ENCODE measurements around the gene SCN7A.
A peak's percentile ranks its signal among the peaks of the same experiment; 100 is the strongest.

The SCN7A gene

GRCh38 chr2:166494140-166494624 is at the start of gene SCN7A:
Gene SCN7A, minus strand, starts transcription at chr2:166494249. Its CDS starts 16,553 bp downstream, at chr2:166477696.
- no peak for FAIRE-seq
- DNase-seq (ENCODE audit: extremely low spot score, insufficient read length, low read depth): no peak

DNA sequence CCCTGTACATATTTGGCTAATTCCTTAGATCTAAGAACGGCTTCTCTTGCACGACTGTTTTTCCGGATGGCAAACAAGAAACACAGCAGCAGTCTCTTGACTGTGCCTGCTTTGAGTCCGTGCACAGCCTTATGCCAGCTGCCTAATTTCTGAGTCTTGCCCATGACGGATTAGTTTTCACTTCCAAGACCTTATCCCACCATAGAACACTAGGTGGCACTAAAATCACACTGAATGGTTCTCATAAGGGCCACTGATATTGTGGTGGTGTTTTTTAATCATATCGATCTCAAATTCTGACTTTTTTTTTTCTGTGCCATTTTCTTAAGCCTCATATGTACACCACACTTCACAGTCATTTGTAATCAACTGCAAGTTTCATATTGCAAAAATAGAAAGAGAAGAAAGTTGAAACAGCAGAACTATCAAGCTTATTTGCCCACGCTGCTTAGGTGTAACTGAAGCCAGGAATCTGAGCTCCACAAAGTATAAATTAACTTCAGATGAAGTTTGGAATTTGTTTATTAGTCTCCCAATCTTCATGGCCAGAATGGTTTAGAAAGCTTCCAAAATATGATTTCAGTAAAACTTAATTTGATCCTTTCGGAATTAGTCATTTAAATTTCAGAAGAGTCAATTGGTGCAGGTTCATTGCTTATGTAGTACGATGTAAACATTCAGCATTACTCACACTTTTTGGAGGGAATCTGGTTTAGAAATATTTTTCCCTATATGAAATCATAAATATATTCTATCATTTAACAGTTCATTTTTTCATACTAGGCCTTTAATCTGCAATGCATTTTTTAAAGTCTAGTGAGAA is 45.5 kb upstream of the SCN7A start:
- no peak for DNase-seq (ENCODE audit: extremely low spot score, insufficient read length, low read depth)
- peak; percentile 82 for FAIRE-seq

DNA sequence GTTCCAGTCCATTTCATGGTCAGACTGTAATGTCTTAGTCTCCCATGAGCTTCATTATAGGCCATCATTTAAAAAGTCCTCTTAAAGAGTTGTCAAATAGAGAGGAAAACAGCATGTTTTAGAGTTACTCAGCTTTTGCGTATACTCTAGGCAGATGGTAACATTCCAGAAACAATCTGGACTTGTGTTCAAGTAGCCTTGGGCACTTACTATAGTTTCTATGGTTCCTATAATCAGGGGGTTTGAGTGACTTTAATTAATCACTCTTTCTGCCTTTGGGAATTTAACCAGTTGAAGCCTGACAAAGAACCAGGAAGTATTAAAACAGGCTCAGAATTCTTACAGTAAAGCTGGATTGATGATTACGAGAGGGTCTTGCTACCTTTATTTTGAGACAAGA is 42.1 kb upstream of the SCN7A start:
- no peak for DNase-seq (ENCODE audit: extremely low spot score, insufficient read length, low read depth)
- no peak for FAIRE-seq

DNA sequence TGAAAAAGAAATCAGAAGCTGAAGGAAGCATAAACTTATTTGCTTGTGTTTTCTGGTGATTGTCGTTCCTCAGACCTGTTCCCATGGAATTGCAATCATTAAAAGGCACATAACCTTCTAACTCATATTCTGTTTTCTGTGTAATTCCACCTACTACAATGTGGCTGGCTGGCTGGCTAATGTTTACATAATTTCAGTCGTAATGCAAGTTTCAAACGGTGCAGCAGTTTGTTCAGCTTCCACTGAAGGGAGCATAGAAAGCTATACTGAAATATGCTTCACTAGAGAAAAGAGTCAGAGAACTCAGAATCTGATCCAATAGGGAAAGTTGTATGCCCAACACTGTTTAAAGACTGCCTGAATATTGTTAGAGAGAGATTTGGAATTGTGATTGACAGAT is 27.1 kb upstream of the SCN7A start:
- no peak for DNase-seq (ENCODE audit: extremely low spot score, insufficient read length, low read depth)
- FAIRE-seq: no peak

GRCh38 chr2:166520604-166521003 is 26.6 kb upstream of the SCN7A start:
- DNase-seq (ENCODE audit: extremely low spot score, insufficient read length, low read depth): no peak
- no peak for FAIRE-seq

DNA sequence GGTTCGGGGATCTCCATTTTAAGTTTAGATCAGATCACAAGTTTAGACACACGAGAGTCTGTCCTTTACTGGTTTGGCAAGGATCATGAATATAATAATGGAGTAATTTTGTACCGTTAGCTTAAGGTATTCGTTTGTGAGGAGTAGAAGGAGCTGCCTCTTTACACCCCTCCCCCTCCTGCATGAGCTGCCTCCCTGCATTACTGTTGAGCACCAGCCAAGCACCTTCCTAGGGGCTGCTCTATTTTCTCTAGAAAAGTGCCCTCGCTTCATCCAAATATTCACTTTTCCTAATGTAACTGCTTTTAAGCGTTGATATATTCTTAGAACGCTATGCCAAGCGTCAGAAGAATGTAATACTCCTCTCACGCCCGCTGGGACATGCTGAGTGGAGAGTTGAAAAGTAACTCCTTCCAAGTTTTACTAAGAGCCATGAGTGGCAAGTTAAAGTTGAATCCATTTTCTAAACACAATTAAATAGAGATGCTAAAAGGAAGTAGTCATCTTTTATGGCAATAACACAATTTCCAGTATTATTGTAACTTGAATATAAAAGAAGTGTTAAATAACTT is 25.4 kb upstream of the SCN7A start:
- FAIRE-seq (no peak), DNase-seq (ENCODE audit: extremely low spot score, insufficient read length, low read depth) (no peak)

DNA sequence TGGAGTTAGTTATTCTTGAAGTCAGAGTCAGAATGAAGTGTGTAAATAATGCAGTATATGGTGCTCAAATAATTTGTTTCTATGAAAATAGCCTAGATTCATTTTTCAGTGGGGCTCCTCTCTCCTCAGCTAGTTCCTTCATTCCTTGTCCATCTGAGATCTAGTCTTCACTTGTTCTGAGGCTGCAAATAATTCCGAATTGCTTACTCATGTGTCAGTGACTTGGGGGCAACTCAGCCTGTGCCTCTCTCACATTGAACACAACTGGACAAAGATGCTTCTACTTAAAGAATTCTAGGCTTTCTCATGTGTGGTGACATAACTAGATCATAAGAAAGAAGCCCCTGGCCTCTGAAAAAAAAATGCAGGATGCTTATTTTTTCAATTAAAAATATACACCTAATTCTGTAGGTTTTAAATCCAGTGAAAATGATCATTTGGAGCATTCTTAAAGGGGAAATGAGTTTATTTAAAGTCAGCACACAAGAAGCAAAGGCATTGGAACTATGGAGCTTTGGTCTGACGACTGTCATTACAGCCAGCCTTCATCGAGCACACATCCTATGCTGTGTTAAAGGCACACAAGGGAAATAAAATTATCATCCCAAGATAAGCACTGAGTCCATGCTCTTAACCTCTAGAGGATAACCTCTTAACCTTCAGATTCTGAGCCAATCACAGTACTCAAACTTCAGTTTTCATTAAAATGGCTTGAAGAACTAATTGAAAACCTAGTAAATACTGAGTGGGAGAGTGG is 24.8 kb upstream of the SCN7A start:
- FAIRE-seq: no peak
- DNase-seq (ENCODE audit: extremely low spot score, insufficient read length, low read depth): no peak

DNA sequence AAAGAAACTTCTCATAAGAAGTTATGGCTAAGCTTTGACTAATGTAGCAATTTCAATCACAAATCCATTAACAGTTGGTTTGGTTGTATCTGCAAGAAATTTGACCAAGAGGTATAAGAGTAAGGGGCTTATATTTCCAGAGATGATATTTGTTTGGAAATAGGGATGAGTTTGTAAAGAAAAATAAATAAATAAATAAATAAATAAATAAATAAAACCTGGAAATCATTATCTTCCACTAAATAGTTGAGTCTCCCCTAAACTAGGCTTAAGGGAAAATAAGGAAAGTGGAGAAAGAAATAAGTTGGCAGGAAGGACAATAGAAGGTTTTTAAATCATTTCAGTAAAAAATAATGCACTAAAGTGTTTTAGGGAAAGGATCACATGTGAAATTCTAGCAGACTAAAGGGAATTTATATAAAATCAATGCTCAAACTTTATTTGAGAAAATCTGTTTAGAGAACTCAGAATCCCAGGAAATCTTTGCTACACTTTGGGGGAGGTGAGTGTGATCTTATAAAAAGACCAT is 23.5 kb upstream of the SCN7A start:
- DNase-seq (ENCODE audit: extremely low spot score, insufficient read length, low read depth) (no peak), FAIRE-seq (no peak)

GRCh38 chr2:166516712-166517303 is 22.8 kb upstream of the SCN7A start:
- FAIRE-seq (no peak), DNase-seq (ENCODE audit: extremely low spot score, insufficient read length, low read depth) (no peak)

- FAIRE-seq (no peak), DNase-seq (ENCODE audit: extremely low spot score, insufficient read length, low read depth) (no peak)
These were observed 19.9 kb upstream of the SCN7A start for GRCh38 chr2:166513952-166514351.

- FAIRE-seq: no peak
- no peak for DNase-seq (ENCODE audit: extremely low spot score, insufficient read length, low read depth)
These were observed 5.2 kb upstream of the SCN7A start for GRCh38 chr2:166499281-166499680.

DNA sequence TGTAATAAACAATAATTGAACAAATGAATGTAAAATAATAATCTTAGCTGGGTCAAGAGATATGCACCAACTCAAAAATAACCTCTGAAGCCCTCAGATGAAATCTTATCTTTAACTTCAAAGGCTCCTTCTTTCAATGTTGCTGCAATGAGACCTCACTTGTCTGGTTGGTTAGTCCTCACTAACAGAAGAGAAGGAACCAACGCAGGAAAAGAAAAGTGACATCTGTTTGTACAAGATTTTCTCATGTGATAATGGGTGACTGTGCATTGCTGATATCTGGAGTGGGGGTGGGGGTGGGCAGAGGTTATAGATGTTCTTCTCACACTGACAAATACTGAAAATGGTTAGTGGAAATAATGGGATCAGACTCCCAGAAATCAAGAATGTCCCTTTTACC is 2.6 kb downstream of the SCN7A start:
- FAIRE-seq (no peak), DNase-seq (ENCODE audit: extremely low spot score, insufficient read length, low read depth) (no peak)

DNA sequence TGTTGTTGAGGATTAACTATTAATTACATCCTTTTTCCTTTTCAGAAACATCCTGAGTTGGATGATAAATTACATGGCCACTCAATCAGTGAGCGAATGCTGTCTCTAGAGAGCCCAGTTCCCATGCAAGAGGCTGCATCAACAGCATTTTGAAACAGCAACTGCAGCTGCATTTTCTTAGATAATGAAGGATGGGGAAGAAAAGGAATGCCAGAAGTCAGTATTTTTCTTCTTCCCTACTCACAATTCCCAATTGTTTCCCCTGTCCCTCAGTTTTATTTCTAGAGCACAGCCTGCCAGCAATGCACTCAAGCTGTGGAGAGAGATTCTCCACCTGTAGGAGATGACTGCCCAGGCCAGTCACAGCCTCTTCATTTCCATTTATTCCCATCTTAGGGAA is 6.9 kb downstream of the SCN7A start:
- no peak for FAIRE-seq
- no peak for DNase-seq (ENCODE audit: extremely low spot score, insufficient read length, low read depth)

- DNase-seq (ENCODE audit: extremely low spot score, insufficient read length, low read depth) (no peak), FAIRE-seq (no peak)
These were observed 8.4 kb downstream of the SCN7A start for GRCh38 chr2:166485558-166486178.

DNA sequence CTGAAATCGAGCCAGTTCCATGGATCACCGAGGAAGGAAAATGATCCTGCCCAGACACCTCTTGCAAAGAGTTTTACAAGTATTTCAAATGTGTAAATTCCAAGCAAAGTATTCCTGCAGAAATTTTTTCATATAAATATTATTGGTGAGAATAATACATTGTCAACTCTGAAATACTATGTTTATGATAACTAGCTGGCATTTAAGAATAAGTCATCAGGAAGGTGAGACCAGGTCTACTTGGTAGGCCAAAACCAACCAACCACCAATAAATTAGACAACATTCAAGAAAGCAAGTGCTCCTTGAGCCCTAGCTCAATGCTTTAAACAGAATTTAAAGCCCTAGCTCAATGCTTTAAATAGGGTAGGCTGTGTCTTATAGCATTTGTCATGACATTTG is 21.7 kb downstream of the SCN7A start:
- DNase-seq (ENCODE audit: extremely low spot score, insufficient read length, low read depth): no peak
- no peak for FAIRE-seq

- DNase-seq (ENCODE audit: extremely low spot score, insufficient read length, low read depth) (no peak), FAIRE-seq (no peak)
These were observed 25.7 kb downstream of the SCN7A start for GRCh38 chr2:166468124-166469024.

- FAIRE-seq (no peak), DNase-seq (ENCODE audit: extremely low spot score, insufficient read length, low read depth) (no peak)
These were observed 29.9 kb downstream of the SCN7A start for GRCh38 chr2:166464187-166464586.

- DNase-seq (ENCODE audit: extremely low spot score, insufficient read length, low read depth) (no peak), FAIRE-seq (no peak)
These were observed 30.4 kb downstream of the SCN7A start for GRCh38 chr2:166463640-166464039.

DNA sequence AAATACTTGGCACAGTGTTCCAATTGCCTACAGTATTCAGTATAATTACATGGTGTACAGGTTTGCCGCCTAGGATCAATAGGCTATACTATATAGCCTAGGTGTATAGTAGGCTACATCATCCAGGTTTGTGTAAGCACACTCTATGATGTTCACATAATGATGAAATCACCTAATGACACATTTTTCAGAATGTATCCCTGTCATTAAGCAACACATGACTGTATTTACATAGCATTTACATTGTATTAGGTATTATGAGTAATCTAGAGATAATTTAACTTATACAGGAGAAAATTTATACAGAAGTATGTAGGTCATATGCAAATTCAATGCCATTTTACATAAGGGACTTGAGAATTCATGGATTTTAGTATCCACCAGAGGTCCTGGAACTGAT is 35.4 kb downstream of the SCN7A start:
- no peak for DNase-seq (ENCODE audit: extremely low spot score, insufficient read length, low read depth)

More for the DNA sequence above, 35.4 kb downstream of the SCN7A start:
- FAIRE-seq: no peak

Measured in GM18507 (cell line).